ENCODE results near the gene SRSF10.
"Not testable (repeated sequence)": the region's sequence is repeated elsewhere in the genome, so short reads cannot be mapped to it uniquely, and the experiment has no call there.

Gene SRSF10

GRCh38 chr1:23979881-23980727 is at the start of gene SRSF10:
Gene SRSF10, minus strand, starts transcription at chr1:23980327. Its CDS starts 72 bp downstream, at chr1:23980255.
- DNase-seq, result peak; percentile 97 to 99 (median 99)

DNA sequence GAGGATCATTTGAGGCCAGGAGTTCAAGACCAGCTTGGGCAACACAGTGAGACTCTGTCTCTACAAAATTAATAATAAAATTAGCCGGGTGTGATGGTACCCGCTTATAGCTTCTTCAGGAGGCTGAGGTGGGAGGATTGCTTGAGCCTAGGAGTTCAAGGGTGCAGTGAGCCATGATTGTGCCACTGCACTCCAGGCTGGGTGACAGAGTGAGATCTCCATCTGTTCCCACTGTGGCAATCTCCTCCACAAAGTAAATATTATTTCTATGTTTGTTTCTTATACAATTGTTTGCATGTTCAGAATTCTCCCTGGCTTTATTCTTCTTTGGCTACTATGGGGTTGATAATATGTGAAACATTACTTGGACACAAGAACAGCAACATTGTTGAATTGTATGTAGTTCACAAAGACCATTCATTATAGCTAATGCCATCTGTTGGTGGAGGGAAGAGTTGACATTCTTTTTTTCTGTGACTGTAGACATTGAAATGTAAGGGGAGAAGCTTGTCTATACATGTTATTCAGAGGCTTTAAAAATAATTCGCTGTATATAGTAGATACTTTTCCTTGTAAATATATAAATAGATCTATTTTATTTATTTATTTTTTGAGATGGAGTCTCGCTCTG is 47.8 kb upstream of the SRSF10 start:
- peak in 2 of 3 experiments; percentile 27 to 33 for DNase-seq

GRCh38 chr1:24022581-24023361 is 42.6 kb upstream of the SRSF10 start:
- no peak for DNase-seq

- DNase-seq, result no peak
Measured at GRCh38 chr1:24021403-24022266, 41.5 kb upstream of the SRSF10 start.

GRCh38 chr1:24020470-24020869 is 40.3 kb upstream of the SRSF10 start:
- no peak for DNase-seq

- no peak for DNase-seq
Measured at GRCh38 chr1:24020025-24020424, 39.9 kb upstream of the SRSF10 start.

GRCh38 chr1:24018611-24019580 is 38.8 kb upstream of the SRSF10 start:
- DNase-seq, result peak in 2 of 3 experiments; percentile 14 to 36

DNA sequence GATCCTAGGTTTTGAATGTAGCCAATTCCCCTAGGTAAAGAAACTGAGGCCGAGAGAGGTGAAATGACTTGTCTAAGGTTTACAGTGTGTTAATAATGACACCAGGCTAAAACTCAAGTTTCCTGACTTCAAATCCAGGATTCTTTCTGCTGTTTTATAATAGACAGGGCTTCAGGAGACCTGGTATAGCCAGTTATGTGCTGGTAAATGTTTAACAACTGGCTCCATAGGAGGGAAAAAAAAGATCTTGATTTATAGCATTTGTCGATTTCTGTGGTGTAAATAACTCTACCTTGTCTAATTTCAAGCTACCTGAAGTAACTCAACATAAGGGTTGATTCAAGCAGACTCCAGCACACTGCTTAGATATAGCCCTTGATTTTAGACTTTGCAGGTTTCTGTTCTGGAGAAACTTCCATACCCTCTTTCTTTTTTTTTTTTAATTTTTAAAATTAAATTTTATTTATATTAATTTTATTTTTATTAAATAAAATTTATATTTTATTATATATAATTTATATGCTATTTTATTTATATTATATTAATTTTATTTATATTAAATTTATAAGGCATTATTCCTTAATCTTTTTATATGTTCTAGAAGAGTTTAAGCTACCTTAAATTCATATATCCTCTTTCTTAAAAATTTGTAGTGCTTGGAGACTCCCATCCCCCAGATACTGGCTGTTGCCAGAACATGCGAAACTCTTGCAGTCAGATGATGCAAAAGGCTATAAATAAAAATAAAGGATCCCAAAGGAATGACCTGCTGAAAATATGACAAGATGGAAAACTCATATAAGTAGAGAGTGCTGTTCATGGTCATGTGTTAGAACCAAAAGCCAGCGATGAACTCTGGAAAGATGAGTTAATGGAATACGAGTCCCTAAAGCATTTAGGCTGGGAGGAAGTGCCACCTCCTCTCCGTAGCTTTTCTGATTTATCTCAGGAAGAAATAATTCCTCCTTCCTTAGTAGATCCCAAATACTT is 35.4 kb upstream of the SRSF10 start:
- DNase-seq, result no peak

DNA sequence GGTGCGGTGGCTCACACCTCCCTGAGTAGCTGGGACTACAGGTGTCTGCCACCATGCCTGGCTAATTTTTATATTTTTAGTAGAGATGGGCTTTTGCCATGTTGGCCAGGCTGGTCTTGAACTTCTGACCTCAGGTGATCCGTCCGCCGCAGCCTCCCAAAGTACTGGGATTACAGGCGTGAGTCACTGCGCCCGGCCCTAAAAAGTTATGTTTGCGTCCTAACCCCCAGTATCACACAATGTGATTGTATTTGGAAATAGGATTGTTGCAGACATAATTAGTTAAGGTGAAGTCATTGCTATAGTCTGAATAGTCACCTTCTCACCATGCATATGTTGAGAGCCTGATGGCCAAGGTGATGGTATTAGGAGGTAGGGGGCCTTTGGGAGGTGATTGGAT is 32.8 kb upstream of the SRSF10 start:
- DNase-seq, result not testable (repeated sequence)

DNA sequence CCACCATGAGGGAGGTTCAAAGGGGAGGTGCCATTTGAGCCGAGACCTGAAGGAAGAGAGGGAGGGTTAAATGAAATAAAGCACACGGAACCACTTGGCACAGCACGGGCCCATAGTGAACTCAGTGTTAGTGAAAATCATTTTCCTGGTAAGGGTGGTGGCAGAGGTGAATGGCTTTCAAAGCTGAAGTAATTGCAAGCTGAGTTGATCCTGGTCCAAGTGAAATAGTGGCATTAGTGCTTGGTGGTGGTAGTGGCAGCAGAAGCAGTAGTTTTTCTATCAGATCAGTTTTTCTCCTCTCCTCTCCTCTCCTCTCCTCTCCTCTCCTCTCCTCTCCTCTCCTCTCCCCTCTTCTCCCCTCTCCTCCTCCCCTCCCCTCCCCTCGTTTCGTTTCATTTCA is 30.5 kb upstream of the SRSF10 start:
- DNase-seq, result no peak

- no peak for DNase-seq
Measured at GRCh38 chr1:24009406-24009805, 29.3 kb upstream of the SRSF10 start.

DNA sequence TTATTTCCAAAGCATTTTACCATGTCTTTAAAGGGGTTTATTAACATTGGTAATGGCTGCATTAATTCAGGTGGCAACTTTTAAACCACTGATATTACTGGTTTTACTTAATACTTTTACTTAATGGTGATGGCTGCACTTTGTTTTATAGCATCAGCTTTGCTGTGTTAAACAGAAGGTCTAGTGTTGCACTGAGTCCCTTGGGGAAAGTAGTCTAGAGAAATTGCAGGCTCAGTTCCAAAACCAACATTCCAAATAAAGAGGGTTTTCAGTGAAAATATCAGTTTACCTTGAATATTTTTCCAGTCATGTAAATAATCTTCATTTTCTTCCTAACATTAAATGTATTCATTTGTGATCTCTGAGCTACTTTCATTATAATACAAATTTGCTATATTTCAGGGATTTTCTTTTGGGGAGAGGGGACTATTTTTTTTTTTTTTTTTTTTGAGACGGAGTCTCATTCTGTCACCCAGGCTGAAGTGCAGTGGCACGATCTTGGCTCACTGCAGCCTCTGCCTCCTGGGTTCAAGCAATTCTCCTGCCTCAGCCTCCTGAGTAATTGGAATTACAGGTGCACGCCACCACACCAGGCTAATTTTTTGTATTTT is 28.6 kb upstream of the SRSF10 start:
- not testable (repeated sequence) for DNase-seq

- DNase-seq, result no peak
Measured at GRCh38 chr1:24007079-24007478, 27.0 kb upstream of the SRSF10 start.

- DNase-seq, result no peak
Measured at GRCh38 chr1:24005163-24005562, 25.0 kb upstream of the SRSF10 start.

DNA sequence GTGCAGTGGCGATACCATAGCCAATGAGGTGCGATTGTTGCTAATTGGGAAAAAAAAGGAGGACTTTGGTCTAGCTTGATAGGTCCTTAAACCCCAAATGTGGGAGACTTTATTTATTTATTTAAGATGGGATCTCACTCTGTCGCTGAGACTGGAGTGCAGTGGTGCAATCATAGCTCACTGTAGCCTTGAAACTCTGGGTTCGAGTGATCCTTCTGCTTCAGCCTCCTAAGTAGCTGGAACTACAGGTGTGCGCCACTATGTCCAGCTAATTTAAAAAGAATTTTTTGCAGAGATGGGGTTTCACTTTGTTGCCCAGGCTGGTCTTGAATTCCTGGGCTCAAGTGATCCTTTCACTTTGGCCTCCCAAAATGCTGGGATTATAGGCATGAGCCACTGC is 24.0 kb upstream of the SRSF10 start:
- DNase-seq, result no peak

DNA sequence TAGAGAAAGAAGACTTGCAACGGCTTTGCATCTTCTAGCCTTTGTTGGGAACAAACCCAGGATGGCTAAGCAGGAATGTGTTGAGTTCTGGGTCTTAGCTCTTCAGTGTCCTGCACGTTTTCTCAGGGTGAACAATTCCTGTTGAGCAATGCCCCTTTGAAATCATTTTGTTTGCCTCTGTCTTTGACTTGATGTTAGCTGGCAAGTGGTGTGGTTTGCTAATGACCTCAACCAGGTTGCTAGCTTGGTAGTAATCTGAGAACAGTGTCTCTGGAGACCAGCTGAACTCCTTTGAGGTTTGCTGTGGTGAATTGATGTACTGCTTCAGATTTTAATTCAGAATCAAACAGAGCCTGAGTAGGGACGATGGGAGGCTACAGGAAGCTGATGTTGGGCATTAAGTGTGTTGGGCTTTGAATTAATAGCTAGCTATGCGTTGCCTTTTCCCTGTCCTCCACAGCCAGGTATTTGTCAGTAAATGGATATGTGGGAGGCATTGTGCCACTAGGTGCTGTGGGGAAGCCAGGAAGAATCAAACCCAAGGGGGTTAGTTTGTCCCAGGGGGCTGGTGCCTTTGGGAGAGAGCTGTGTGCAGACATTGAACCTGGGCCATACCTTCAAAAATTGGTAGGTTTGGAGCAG is 23.3 kb upstream of the SRSF10 start:
- peak in 2 of 3 experiments; percentile 4 to 84 for DNase-seq

DNA sequence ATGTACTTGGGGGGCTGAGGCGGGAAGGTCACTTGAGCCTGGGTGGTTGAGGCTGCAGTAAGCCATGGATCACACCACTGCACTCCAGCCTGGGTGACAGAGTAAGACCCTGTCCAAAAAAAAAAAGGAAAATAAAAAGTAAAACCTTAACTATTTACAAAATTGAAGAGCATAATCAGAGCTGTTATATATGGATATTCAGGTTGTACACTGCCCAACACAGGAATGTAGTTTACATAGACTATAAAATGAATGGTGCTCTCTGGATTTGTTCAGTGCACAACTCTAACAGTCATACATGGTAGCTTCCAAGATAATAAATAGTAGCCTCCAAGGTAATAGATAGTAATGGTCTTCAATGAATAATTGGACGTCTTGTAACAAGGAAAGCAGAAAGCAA is 22.6 kb upstream of the SRSF10 start:
- no peak for DNase-seq

- no peak for DNase-seq
Measured at GRCh38 chr1:23999156-23999671, 19.1 kb upstream of the SRSF10 start.

DNA sequence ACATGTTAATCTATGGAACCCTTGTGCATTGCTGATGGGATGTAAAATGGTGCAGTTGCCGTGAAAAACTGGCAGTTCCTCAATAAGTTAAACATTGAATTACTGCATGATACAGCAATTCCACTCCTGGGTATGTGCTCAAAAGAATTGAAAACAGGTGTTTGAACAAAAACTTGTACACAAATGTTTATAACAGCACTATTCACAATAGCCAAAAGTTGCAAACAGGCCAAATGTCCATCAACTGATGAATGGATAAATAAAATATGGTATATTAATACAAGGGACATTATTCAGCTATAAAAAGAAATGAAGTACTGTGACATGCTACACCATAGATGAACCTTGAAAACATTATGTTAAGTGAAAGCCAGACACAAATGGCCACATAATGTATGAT is 17.7 kb upstream of the SRSF10 start:
- no peak for DNase-seq

Measured in NCI-H1417 (cell line).